Hepatocyte (in vitro differentiated cells): ENCODE data around the gene COBL.

Source experiments
- EZH2 ChIP-seq: fragments of 200-600 bp; sonication (generic); IDR thresholded peaks from 2 replicates; pipeline ENCODE4 v1.6.1; 2016; ENCODE audit warnings: antibody characterized with exemption, mild to moderate bottlenecking, borderline replicate concordance
- TF ChIP-seq, protein P1 (sequence below): fragments of 200-600 bp; sonication (generic); IDR thresholded peaks from 2 replicates; pipeline ENCODE4 v1.5.1; 2016; ENCODE audit warnings: antibody characterized with exemption, mild to moderate bottlenecking; ENCODE audit not compliant: poor library complexity

DNA sequence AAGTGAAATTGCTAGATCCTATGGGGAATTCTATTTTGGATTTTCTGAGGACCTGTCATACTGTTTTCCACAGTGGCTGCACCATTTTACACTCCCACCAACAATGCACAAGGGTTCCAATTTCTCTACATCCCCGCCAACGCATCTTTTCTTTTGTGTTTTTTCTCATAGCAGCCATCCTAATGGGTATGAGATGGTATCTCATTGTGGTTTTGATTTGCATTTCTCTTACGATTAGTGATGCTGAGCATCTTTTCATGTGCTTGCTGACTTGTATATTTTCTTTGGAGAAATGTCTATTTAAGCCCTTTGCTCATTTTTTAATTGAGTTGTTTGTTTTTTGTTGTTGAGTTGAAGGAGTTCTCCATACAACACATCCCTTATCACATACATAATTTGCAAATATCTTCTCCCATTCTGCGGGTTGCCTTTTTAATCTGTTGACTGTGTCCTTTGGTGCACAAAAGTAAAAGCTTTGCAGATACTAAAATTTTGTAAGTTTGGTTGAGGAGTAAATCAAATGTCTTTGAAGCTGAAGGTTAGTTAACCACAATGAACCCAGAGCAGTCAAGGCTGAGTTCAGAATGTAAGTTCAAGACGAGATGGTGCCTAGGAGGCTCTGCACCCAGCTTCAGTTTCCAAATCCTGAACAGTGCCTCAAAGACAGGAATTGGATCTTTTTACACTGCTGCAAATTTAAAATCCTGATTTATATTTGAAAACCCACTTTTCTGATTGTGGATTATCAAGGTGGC, 195.4 kb downstream of the COBL start:
- TF ChIP-seq, protein P1, sequence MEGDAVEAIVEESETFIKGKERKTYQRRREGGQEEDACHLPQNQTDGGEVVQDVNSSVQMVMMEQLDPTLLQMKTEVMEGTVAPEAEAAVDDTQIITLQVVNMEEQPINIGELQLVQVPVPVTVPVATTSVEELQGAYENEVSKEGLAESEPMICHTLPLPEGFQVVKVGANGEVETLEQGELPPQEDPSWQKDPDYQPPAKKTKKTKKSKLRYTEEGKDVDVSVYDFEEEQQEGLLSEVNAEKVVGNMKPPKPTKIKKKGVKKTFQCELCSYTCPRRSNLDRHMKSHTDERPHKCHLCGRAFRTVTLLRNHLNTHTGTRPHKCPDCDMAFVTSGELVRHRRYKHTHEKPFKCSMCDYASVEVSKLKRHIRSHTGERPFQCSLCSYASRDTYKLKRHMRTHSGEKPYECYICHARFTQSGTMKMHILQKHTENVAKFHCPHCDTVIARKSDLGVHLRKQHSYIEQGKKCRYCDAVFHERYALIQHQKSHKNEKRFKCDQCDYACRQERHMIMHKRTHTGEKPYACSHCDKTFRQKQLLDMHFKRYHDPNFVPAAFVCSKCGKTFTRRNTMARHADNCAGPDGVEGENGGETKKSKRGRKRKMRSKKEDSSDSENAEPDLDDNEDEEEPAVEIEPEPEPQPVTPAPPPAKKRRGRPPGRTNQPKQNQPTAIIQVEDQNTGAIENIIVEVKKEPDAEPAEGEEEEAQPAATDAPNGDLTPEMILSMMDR = no peak
- TF ChIP-seq EZH2 = no peak
